A549 treated with ZK216348 at 1 μM for 4 hours (cell line): ENCODE data around the gene MS4A5. TPM values are rescaled to one million over a fixed set of nuclear protein-coding genes. Genes with fewer than 3 reads are reported as not detected.

Experiments used
- total RNA-seq: library from RNA; stranded (reverse); fragments of 200-300 nt; extraction: Qiagen RNA extraction; gene quantifications from 5 replicates; pipeline ENCODE4 v1.2.3, GENCODE V29; 2022; ENCODE audit warnings: low read depth

The MS4A5 gene, protein sequence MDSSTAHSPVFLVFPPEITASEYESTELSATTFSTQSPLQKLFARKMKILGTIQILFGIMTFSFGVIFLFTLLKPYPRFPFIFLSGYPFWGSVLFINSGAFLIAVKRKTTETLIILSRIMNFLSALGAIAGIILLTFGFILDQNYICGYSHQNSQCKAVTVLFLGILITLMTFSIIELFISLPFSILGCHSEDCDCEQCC
- total RNA-seq, result not detected in 5 replicates

DNA sequence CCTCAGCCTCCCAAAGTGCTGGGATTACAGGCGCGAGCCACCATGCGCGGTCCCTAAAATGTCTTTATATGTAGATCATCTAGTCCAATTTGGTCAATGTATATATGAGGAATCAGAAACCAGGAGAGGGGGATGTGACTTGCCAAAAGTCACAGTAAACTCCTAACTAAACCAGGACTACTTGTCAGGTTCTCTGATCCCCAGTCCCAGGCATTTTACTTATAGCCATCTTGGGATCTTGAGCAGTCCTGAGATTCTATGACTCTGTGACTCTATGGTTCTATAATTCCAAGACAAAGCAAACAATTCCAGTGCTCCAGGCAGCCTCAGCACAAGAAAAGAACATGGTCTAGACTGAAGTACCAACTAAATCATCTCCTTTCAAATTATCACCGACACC lies at the start of gene MS4A5:
MS4A5 (plus strand) TSS at position 301 of the 400 bp plus-strand sequence. CDS start 103 bp downstream, outside the sequence.

DNA sequence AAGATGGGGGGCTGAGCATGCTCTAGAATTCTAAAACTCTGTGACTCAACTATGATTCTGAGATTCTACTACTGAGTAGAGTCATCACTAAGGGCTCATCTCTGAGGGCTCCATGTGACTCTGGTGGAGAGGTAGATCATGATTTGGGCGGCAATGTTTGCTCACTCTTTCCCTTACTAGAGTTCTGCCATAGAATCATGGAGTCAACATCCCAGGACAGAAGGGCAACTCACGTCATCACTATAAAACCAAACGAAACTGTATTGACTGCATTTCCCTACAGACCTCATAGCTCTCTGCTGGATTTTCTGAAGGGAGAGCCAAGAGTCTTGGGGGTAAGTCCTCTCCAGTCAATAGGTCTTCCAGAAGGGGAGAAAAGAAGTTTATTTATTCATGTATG lies 33.0 kb upstream of the MS4A5 start, which contains the start of gene MS4A14:
MS4A14 (plus strand) TSS at position 78 of the 400 bp plus-strand sequence; CDS start at position 198, 120 bp downstream.

DNA sequence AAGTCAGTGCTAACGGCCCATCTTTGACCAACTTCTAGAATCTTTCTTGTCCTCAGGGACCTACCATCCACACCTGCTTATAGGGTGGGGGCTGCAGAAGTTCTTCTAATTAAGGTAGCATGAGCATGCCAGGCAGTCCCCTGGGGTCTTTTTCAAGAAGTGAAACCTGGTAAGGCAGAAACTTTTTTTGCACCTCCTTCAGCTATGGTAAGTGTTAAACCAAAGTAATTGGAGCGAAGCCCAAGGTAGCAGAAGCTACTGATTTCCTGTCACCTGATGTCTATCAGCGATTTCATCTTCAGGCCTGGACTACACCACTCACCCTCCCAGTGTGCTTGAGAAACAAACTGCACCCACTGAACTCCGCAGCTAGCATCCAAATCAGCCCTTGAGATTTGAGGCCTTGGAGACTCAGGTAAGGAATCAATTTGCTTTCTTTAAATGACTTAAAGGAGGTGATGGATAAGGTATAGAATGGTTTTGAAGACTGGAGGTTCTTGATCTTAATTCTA lies 26.2 kb downstream of the MS4A5 start, which contains the start of gene MS4A1:
MS4A1 (plus strand) TSS at position 317 of the 512 bp plus-strand sequence. CDS start 6,528 bp downstream, outside the sequence.

DNA sequence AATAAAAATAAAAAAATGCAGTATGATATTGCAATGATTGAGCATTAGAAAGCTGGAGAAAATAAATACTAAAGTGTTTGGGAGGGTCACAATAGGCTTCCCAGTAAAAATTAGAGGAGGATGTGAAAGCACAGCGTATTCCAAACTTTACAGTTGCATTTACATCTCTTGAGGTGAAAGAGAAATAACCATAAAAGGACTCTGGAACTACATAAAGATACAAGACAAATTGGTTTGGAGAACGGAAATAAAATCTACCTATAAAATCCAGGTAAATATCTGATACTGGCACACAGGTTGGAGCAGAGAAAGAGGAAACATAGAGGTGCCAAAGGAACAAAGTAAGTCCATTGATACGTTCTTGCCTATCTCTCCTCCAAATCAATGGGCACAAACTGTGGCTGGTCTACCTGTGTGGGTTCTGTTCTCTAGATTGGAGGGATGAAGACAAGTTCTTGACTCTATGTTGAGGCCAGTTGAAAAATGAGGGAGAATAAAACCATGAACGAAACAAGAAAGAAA lies 63.2 kb downstream of the MS4A5 start, which contains the start of gene MS4A12:
MS4A12 (plus strand) TSS at position 291 of the 522 bp plus-strand sequence. CDS start 4,541 bp downstream, outside the sequence.

Other genes with a start within 250 kb of the MS4A5 start
- gene MS4A6A, start 246.5 kb upstream of the MS4A5 start, total RNA-seq, result not detected in 5 replicates
- gene MS4A4E, start 186.4 kb upstream of the MS4A5 start, total RNA-seq, result not detected in 5 replicates
- not detected in 5 replicates for gene MS4A4A, start 148.9 kb upstream of the MS4A5 start, total RNA-seq
- not detected in 5 replicates for gene MS4A6E, start 102.3 kb upstream of the MS4A5 start, total RNA-seq
- not detected in 5 replicates for gene MS4A7, start 51.0 kb upstream of the MS4A5 start, total RNA-seq
- not detected in 5 replicates for gene MS4A14, start 33.1 kb upstream of the MS4A5 start, total RNA-seq
- not detected in 5 replicates for gene MS4A1, start 26.3 kb downstream of the MS4A5 start, total RNA-seq
- gene MS4A12, start 63.2 kb downstream of the MS4A5 start, total RNA-seq, result not detected in 5 replicates
- not detected in 5 replicates for gene MS4A13, start 85.8 kb downstream of the MS4A5 start, total RNA-seq